Measurements from ENCODE around the gene CRB1. TPM values are rescaled to one million over a fixed set of nuclear protein-coding genes. Genes with fewer than 3 reads are reported as not detected.

CRB1 gene
- total and polyA plus RNA-seq, 9 of the 15 experiments (the other 6 are each of a cell fraction or from before 2014, with no cell fraction given), result 0.04 to 0.10 TPM; not detected in 7

GRCh38 chr1:197313713-197314112 lies 45.7 kb downstream of the CRB1 start:
- POLR2A ChIA-PET, result no interaction called here
- ATAC-seq (no peak), DNase-seq (ENCODE audit: extremely low read depth in 1 of 4, low spot score in 3 of 4) (no peak), FAIRE-seq (no peak)
- CTCF ChIA-PET (ENCODE audit: low intra/inter-chr PET ratio), result no interaction called here
- no peak overlapping the region for H2AFZ ChIP-seq (ENCODE audit: low read depth, low read length)
- WGBS (ENCODE audit: insufficient coverage, low coverage, missing lambda C conversion rate), result 0% methylated on average over 5 of the region's 5 CpGs
- no peaks in the 10 kb centered on the region for H3K36me3 ChIP-seq (ENCODE audit: control insufficient read depth, insufficient read depth, low read length)
- H3K9me1 ChIP-seq (ENCODE audit: control insufficient read depth, insufficient read depth, low read length), result no peaks in the 10 kb centered on the region
- H3K79me2 ChIP-seq (ENCODE audit: control insufficient read depth, insufficient read depth, low read length), result no peaks in the 10 kb centered on the region
- no peak overlapping the region for H3K4me3 ChIP-seq
- in situ Hi-C loops (cut with MboI) (no loop called here), intact Hi-C loops (cut with micrococcal nuclease) (no loop called here)
- H3K27me3 ChIP-seq (ENCODE audit: control insufficient read depth in 2 of 2, insufficient read depth in 2 of 2, low read length in 2 of 2), result no peaks in the 10 kb centered on the region
- no peaks in the 10 kb centered on the region for H3K9me3 ChIP-seq (replicated peaks; ENCODE audit: control insufficient read depth, insufficient read depth, low read depth, low read length)
- H3K9ac ChIP-seq (ENCODE audit: insufficient read depth in 1 of 2, low read depth in 2 of 2, low read length in 2 of 2), result no peak overlapping the region
- no peaks in the 10 kb centered on the region for H3K4me1 ChIP-seq (replicated peaks in 1 of 2; ENCODE audit: control insufficient read depth in 2 of 2, insufficient read depth in 2 of 2, low read length in 2 of 2)
- H3K27ac ChIP-seq (ENCODE audit: extremely low read depth, low read depth, low read length), result no peak overlapping the region
- BruUV-seq (replicated peaks), result no TSS peak
- no peak overlapping the region for H3K4me2 ChIP-seq (ENCODE audit: insufficient read depth, low read length)
- H4K20me1 ChIP-seq (replicated peaks; ENCODE audit: control insufficient read depth, insufficient read depth, low read length), result no peaks in the 10 kb centered on the region
- TF ChIP-seq SPI1 (IDR thresholded peaks at IDR 0.05; ENCODE audit: borderline replicate concordance, low read depth, low read length) (no peak), TGIF2 (CRISPR knock-in tag; IDR thresholded peaks at IDR 0.05) (no peak), KDM5B (IDR thresholded peaks at IDR 0.05; ENCODE audit: insufficient replicate concordance, low read depth, low read length) (no peak), FOXK2 (conservative IDR thresholded peaks at IDR 0.05 in 1 of 2, IDR thresholded peaks at IDR 0.05 in 1 of 2; ENCODE audit: low read depth in 2 of 2) (no peak), RBM17 (IDR thresholded peaks at IDR 0.05; ENCODE audit: borderline replicate concordance, low read depth, low read length) (no peak), RAD21 (CRISPR knock-in tag; conservative IDR thresholded peaks at IDR 0.05 in 1 of 2, IDR thresholded peaks at IDR 0.05 in 1 of 2) (no peak), ZBTB17 (CRISPR knock-in tag; IDR thresholded peaks at IDR 0.05) (no peak), CHD1 (IDR thresholded peaks at IDR 0.05; ENCODE audit: low read length) (no peak), ZNF318 (IDR thresholded peaks at IDR 0.05; ENCODE audit: borderline replicate concordance in 1 of 2, low read depth in 1 of 2) (no peak)
- TF ChIP-seq, protein P1, sequence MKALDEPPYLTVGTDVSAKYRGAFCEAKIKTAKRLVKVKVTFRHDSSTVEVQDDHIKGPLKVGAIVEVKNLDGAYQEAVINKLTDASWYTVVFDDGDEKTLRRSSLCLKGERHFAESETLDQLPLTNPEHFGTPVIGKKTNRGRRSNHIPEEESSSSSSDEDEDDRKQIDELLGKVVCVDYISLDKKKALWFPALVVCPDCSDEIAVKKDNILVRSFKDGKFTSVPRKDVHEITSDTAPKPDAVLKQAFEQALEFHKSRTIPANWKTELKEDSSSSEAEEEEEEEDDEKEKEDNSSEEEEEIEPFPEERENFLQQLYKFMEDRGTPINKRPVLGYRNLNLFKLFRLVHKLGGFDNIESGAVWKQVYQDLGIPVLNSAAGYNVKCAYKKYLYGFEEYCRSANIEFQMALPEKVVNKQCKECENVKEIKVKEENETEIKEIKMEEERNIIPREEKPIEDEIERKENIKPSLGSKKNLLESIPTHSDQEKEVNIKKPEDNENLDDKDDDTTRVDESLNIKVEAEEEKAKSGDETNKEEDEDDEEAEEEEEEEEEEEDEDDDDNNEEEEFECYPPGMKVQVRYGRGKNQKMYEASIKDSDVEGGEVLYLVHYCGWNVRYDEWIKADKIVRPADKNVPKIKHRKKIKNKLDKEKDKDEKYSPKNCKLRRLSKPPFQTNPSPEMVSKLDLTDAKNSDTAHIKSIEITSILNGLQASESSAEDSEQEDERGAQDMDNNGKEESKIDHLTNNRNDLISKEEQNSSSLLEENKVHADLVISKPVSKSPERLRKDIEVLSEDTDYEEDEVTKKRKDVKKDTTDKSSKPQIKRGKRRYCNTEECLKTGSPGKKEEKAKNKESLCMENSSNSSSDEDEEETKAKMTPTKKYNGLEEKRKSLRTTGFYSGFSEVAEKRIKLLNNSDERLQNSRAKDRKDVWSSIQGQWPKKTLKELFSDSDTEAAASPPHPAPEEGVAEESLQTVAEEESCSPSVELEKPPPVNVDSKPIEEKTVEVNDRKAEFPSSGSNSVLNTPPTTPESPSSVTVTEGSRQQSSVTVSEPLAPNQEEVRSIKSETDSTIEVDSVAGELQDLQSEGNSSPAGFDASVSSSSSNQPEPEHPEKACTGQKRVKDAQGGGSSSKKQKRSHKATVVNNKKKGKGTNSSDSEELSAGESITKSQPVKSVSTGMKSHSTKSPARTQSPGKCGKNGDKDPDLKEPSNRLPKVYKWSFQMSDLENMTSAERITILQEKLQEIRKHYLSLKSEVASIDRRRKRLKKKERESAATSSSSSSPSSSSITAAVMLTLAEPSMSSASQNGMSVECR (CRISPR knock-in tag; IDR thresholded peaks at IDR 0.05), result no peak
